ENCODE data around the gene DCUN1D5. TPM values are rescaled to one million over a fixed set of nuclear protein-coding genes. Genes with fewer than 3 reads are reported as not detected.

The DCUN1D5 gene
- total and polyA plus RNA-seq, 2 of the 8 experiments (the other 6 are each of a cell fraction or from before 2014, with no cell fraction given), result 76.1 to 95.4 TPM

GRCh38 chr11:103109818-103110388, 17.9 kb upstream of the DCUN1D5 start:
- CTCF ChIA-PET (ENCODE audit: partially characterized antibody), result interaction anchor here (0.6 to 1.9 kb wide), 12 partner anchors 9 to 631 kb away, joined by 3 to 13 read pairs (median 6); partner anchors contain the start of gene DCUN1D5
- Histone ChIP-seq H2BK120ac (replicated peaks; ENCODE audit: low read depth, low read length) (no peak overlapping the region), H3K79me1 (ENCODE audit: low read depth, low read length) (no peaks in the 10 kb centered on the region), H2BK12ac (ENCODE audit: low read depth, low read length) (no peak overlapping the region), H3K27me3 (replicated peaks in 1 of 4; ENCODE audit: control insufficient read depth in 3 of 4, extremely low read depth in 1 of 4, insufficient read depth in 3 of 4, low read length in 3 of 4) (no peaks in the 10 kb centered on the region), H3K23ac (ENCODE audit: insufficient read length) (no peak overlapping the region), H3K4ac (replicated peaks; ENCODE audit: insufficient read length, low read depth, low read length) (no peak overlapping the region), H2BK20ac (ENCODE audit: low read length) (no peak overlapping the region), H3K23me2 (ENCODE audit: low read depth, low read length) (peaks cover 7% of the 10 kb centered on the region), H2BK5ac (ENCODE audit: low read depth, low read length) (0 out of 2 replicates have a peak overlapping the region, but pooled peaks have one; percentile 18), H2BK15ac (ENCODE audit: low read length) (no peak overlapping the region), H3K56ac (replicated peaks; ENCODE audit: insufficient read length, low read depth, low read length) (no peak overlapping the region), H3K14ac (ENCODE audit: insufficient read length) (no peak overlapping the region), H2AFZ (ENCODE audit: low read length) (peak overlapping the region; percentile 95), H3K9ac (replicated peaks in 1 of 4; ENCODE audit: extremely low read depth in 1 of 4, low read depth in 3 of 4, low read length in 3 of 4) (peak overlapping the region; percentile 48 to 70 (median 61); a peak in 6 of 7 replicates), H3K79me2 (ENCODE audit: control insufficient read depth in 1 of 2, insufficient read depth in 2 of 2, low read length in 2 of 2) (no peaks in the 10 kb centered on the region; a peak in 1 of 4 replicates), H3K18ac (ENCODE audit: extremely low read depth, low read length) (peak overlapping the region; percentile 68), H3K4me3 (ENCODE audit: extremely low read depth in 1 of 4, insufficient read depth in 2 of 4, low read depth in 3 of 4, low read length in 4 of 4) (peak overlapping the region; percentile 76 to 88 (median 84)), H3K9me3 (ENCODE audit: insufficient read depth in 2 of 2, low read depth in 1 of 2, low read length in 1 of 2) (no peaks in the 10 kb centered on the region), H4K91ac (replicated peaks; ENCODE audit: insufficient read length, low read length) (peak overlapping the region; percentile 6), H3K36me3 (ENCODE audit: control insufficient read depth in 2 of 4, insufficient read depth in 4 of 4, low read length in 3 of 4) (peaks cover 0 to 4% (median 2%) of the 10 kb centered on the region in 4 experiments; a peak in 3 of 8 replicates), H4K8ac (ENCODE audit: extremely low read depth, insufficient read depth, low read length) (no peak overlapping the region; the same call in 1 of the 2 replicates), H3K4me1 (replicated peaks in 1 of 4; ENCODE audit: control insufficient read depth in 3 of 4, insufficient read depth in 4 of 4, low read length in 3 of 4) (no peaks in the 10 kb centered on the region), H4K5ac (ENCODE audit: insufficient read length, low read depth, low read length) (peak overlapping the region; percentile 41), H4K20me1 (replicated peaks in 1 of 2; ENCODE audit: control insufficient read depth in 1 of 2, insufficient read depth in 2 of 2, low read length in 2 of 2) (no peaks in the 10 kb centered on the region), H3K27ac (ENCODE audit: low read depth, low read length) (no peak overlapping the region), H2AK5ac (ENCODE audit: low read depth, low read length) (no peak overlapping the region), H3K4me2 (ENCODE audit: insufficient read depth in 1 of 2, low read depth in 2 of 2, low read length in 2 of 2) (peak overlapping the region; percentile 92 to 93)
- 29% methylated on average over 26 of the region's 26 CpGs; no CpG with 5 or more reads in 1 of the 2 experiments for WGBS, 2 experiments (ENCODE audit: extremely low coverage in 1 of 2, insufficient coverage in 1 of 2, insufficient read length in 1 of 2, insufficient replicate concordance in 2 of 2, low coverage in 1 of 2, low lambda C conversion rate in 2 of 2, missing lambda C conversion rate in 1 of 2)
- POLR2A ChIA-PET (ENCODE audit: partially characterized antibody), result interaction anchor here (0.6 to 1.9 kb wide), 5 partner anchors 9 to 610 kb away, joined by 3 to 30 read pairs (median 7); partner anchors contain the start of gene DCUN1D5
- peak; percentile 100 for FAIRE-seq
- DNase-seq (ENCODE audit: low read depth in 1 of 2, low spot score in 2 of 2), result no peak
- TF ChIP-seq MAX (IDR thresholded peaks at IDR 0.05) (peak; percentile 44; the same call in 1 of the 2 replicates), KDM5A (IDR thresholded peaks at IDR 0.05; ENCODE audit: low read length) (no peak), NRF1 (IDR thresholded peaks at IDR 0.05; ENCODE audit: low read depth, low read length) (no peak), KDM4A (IDR thresholded peaks at IDR 0.05; ENCODE audit: low read depth, low read length, severe bottlenecking) (peak; percentile 67), ZNF274 (IDR thresholded peaks at IDR 0.05; ENCODE audit: borderline replicate concordance, extremely low read depth, low read length) (no peak), HDAC6 (IDR thresholded peaks at IDR 0.05; ENCODE audit: low read depth, low read length) (no peak), ASH2L (IDR thresholded peaks at IDR 0.05; ENCODE audit: low read length) (peak; percentile 54), HDAC2 (IDR thresholded peaks at IDR 0.05; ENCODE audit: borderline replicate concordance in 1 of 2, low read depth in 2 of 2, low read length in 2 of 2) (no peak), YY1 (IDR thresholded peaks at IDR 0.05; ENCODE audit: low read depth, low read length) (no peak), JUND (IDR thresholded peaks at IDR 0.05; ENCODE audit: low read length) (no peak), SP4 (IDR thresholded peaks at IDR 0.05; ENCODE audit: low read length) (no peak)
